HG03571 (cell line): ENCODE measurements around the gene FAM229A.

Experiments
- ATAC-seq: cut with Tn5 transposase; IDR thresholded peaks from one replicate; pipeline ENCODE4 v1.9.1; 2021; ENCODE audit not compliant: unreplicated experiment

FAM229A gene

DNA sequence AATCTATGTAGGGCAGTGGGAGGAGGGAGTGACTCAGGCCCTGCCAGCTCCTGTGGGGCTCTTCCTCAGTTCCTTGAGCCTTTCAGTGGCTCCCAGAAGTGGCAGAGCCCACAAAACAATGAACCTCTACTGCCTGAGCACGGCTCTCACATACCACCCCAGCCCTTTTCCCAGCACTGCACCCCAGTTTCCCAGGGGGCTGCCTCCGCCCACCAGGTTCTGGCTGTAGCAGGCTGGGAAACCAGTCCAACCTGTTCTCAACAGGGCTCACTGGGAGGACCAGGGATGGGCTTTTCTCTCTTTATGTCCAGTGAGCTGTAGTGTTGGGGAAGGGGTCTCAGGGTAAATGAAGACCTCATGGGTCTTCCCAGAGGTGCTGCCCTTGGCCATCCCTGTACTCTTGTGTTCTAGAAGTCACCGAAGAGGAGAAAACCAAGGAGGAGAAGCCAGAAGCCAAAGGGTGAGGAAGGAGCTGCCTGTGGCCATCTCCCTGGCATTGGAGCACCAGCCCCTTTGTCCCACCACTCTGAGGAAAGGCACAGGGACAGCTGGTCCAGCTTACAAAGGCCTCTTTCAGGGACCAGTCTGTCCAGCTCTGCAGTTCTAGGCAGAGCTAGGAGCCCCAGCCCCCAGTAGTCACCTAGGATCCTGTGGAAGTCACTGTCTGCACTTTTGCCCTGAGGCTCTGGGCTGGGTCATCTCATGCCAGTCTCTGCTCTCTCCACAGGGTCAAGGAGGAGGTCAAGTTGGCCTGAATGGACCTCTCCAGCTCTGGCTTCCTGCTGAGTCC is 29.8 kb downstream of the FAM229A start:
- ATAC-seq = no peak

DNA sequence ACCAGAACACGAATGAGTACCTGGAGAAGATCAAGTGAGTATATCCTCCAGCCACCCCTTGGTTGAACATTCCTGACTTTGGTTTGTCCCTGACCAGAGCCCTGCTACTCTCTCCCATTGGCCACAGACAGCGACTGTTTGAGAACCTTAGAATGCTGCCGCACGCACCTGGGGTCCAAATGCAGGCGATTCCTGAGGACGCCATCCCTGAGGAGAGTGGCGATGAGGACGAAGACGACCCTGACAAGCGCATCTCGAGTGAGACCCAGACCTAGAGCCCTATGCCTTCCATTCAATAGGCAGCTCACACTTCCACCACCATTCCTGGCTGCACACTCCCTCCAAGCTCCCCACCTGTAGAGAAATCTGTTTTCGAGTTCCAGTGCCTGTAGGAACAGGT is 30.7 kb downstream of the FAM229A start:
- no peak for ATAC-seq

DNA sequence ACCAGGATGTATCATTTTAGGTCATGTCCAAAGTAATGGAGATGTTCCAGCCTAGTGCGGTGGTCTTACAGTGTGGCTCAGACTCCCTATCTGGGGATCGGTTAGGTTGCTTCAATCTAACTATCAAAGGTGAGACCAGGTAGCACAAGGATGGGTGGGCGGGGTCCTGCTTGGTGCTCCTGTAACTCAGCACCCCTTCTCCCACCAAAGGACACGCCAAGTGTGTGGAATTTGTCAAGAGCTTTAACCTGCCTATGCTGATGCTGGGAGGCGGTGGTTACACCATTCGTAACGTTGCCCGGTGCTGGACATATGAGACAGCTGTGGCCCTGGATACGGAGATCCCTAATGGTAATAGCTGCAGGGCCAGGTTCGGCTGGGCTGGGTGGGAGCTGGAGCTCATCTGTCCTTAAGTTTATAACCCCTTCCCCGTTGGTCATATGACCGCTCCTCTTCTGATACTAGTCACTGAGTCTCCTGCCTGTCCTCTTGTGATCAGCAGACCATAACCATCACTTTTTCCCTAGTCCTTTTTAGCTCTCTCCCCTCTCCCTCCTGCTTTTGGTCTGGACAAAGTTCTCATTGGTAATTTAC is 31.6 kb downstream of the FAM229A start:
- no peak for ATAC-seq

- no peak for ATAC-seq
Measured at GRCh38 chr1:32329931-32330466, 32.3 kb downstream of the FAM229A start.

GRCh38 chr1:32327204-32327603 is 35.1 kb downstream of the FAM229A start:
- no peak for ATAC-seq

DNA sequence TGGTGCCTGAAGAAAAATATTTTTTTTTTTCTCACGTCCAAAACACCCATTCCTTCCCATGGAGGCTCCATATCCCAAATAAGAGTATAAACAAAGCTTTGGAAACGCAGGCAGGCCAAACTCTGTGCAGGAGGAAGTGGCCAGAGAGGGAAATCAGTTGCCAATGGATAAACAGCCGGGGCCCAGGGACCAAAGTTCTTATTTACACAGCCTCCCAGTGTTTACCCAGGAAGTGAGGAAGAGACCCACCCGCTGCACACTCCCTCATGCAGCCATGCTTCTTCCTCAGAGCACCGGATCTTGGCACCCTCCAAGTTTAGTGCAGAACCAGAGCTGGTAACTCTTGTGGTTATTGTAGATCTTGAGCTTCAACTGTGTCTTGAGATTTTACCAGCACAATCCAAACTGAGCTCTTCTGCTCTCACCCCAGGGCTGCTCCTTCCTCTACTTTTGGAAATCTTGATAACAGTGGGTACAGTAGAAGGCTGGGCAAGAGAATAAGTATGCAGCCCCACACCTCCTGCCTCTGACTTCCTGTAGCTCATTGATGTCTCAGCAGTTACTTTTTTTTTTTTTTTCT is 40.5 kb downstream of the FAM229A start:
- no peak for ATAC-seq

- no peak for ATAC-seq
Measured at GRCh38 chr1:32318127-32318869, 44.0 kb downstream of the FAM229A start.

- ATAC-seq = peak; percentile 16
Measured at GRCh38 chr1:32316903-32317277, 45.4 kb downstream of the FAM229A start.

DNA sequence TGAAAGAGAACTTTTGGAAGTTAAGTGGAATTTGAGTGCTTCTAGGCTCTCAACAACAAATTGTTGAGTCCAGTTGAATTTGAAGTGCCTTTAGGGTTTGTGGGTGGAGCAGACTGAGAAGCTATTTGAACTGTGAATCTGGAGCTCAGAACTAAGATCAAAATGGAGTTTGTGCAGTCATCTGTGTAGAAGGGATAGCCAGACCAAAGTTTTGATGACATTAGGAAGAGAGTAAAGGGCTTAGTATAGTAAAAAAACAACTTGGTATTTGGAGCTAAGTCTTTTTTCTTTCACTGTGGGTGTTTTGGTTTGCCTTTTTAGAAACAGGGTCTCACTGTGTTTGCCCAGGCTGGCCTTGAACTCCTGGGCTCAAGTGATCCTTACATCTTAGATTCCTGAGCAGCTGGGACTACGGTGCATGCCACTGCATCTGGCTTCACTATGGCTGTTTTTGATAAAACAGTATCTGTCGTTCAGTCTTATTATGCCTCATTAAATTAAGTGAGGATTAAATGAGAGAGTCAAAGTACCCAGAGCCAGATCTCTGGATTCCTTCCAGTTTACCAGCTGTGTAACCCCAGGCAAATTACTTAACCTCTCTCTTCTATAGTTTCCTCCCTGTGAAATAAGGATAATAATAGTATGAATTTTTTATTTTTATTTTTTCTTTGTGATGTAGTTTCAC is 50.4 kb downstream of the FAM229A start:
- ATAC-seq = no peak
